HG03045 (cell line): Measurements from ENCODE around the gene CXCL17.

Experiments
- ATAC-seq: cut with Tn5 transposase; IDR thresholded peaks from one replicate; pipeline ENCODE4 v1.9.1; 2021; ENCODE audit warnings: mild to moderate bottlenecking, moderate library complexity; ENCODE audit not compliant: unreplicated experiment

CXCL17 gene

GRCh38 chr19:42401365-42402303 is 41.1 kb downstream of the CXCL17 start:
- ATAC-seq, result no peak

- ATAC-seq, result no peak
Observed at GRCh38 chr19:42400404-42400803, 42.3 kb downstream of the CXCL17 start.

- ATAC-seq, result no peak
Observed at GRCh38 chr19:42397263-42398166, 45.2 kb downstream of the CXCL17 start.

- peak; percentile 95 for ATAC-seq
Observed at GRCh38 chr19:42396381-42397262, 46.1 kb downstream of the CXCL17 start.

GRCh38 chr19:42394751-42395150 is 48.0 kb downstream of the CXCL17 start:
- no peak for ATAC-seq

- ATAC-seq, result no peak
Observed at GRCh38 chr19:42392165-42392564, 50.6 kb downstream of the CXCL17 start.

GRCh38 chr19:42389899-42390298 is 52.8 kb downstream of the CXCL17 start, which contains the start of gene CNFN:
TSS of gene CNFN (minus strand) at chr19:42390297. CDS start at chr19:42389037, 1,260 bp downstream.
- no peak for ATAC-seq

- no peak for ATAC-seq
Observed at GRCh38 chr19:42388851-42389489, 53.8 kb downstream of the CXCL17 start.

- ATAC-seq, result no peak
Observed at GRCh38 chr19:42386974-42387707, 55.6 kb downstream of the CXCL17 start.

- no peak for ATAC-seq
Observed at GRCh38 chr19:42380155-42380554, 62.6 kb downstream of the CXCL17 start.
